Left lung (tissue), 10 donors: ENCODE results near the gene FAM107A. TPM values are rescaled to one million over a fixed set of nuclear protein-coding genes. Genes with fewer than 3 reads are reported as not detected.

Experiments
- ATAC-seq: fragments of 200-7000 bp; cut with Tn5 transposase; one replicate; pipeline ENCODE4 v1.9.1; 2020; ENCODE audit warnings: moderate library complexity
- DNase-seq, 4 donors: peaks; one replicate each; pipeline ENCODE4 v3.0.0-alpha.2; 2013 to 2020
- H3K27ac ChIP-seq, 2 donors: fragments of 200-600 bp; sonication (generic) in 1 of 2; one replicate each; pipeline versions ENCODE4 v1.5.0 to v1.8.0; 2020 to 2021
- H3K27me3 ChIP-seq, 2 donors: fragments of 200-600 bp; sonication (generic) in 1 of 2; one replicate each; pipeline versions ENCODE4 v1.5.0 to v1.8.0; 2020 to 2021
- H3K36me3 ChIP-seq, 2 donors: fragments of 200-600 bp; sonication (generic) in 1 of 2; one replicate each; pipeline versions ENCODE4 v1.5.0 to v1.8.0; 2020 to 2021
- H3K4me1 ChIP-seq, 2 donors: fragments of 200-600 bp; one replicate each; pipeline ENCODE4 v1.8.0; 2021
- H3K4me3 ChIP-seq, 2 donors: fragments of 200-600 bp; sonication (generic) in 1 of 2; one replicate each; pipeline versions ENCODE4 v1.5.0 to v1.8.0; 2020 to 2021; ENCODE audit warnings: mild to moderate bottlenecking in 1 of 2
- H3K9me3 ChIP-seq, 2 donors: fragments of 200-600 bp; sonication (generic) in 1 of 2; one replicate each; pipeline versions ENCODE4 v1.5.0 to v1.8.0; 2020 to 2021
- CTCF ChIP-seq, 2 donors: fragments of 200-600 bp; sonication (generic) in 1 of 2; IDR thresholded peaks; one replicate each; pipeline versions ENCODE4 v1.5.0 to v1.8.0; 2021; ENCODE audit warnings: antibody characterized with exemption in 2 of 2
- intact Hi-C, 2 donors: fragments of 100-400 bp; cut with DNase I; formaldehyde crosslinking; loops; one replicate each; pipeline versions ENCODE4 v1.11.2 to v1.14.2; 2022
- polyA plus RNA-seq, 6 donors: library from polyadenylated mRNA; unstranded; fragments of 120-200 nt; gene quantifications; one replicate each; pipeline ENCODE4 v1.2.1, GENCODE V29; 2013; ENCODE audit not compliant: insufficient read length in 6 of 6
- total RNA-seq, 2 donors: library from RNA; stranded (reverse); fragmentation: NEBNext Ultra II Directional; extraction: Animal tissue kit (Norgen Biotek cat#: 25700); gene quantifications; one replicate each; pipeline ENCODE4 v1.2.1, GENCODE V29; 2021
- donor health status: DM: no; HTN: yes; CAD: no.
- donor health status: DM: no; HTN: no; CAD: no.

FAM107A gene
- total and polyA plus RNA-seq, 8 donors = 0.69 to 46.5 (median 1.3) TPM

- intact Hi-C loops = no loop called here
- H3K27ac ChIP-seq = no peak overlapping the region
- H3K9me3 ChIP-seq = peaks cover 0 to 5% of the 10 kb centered on the region in 2 donors
- DNase-seq (no peak), ATAC-seq (no peak)
- no peak for TF ChIP-seq CTCF (IDR thresholded peaks at IDR 0.05)
- H3K27me3 ChIP-seq = no peaks in the 10 kb centered on the region
- no peaks in the 10 kb centered on the region for H3K4me1 ChIP-seq
- no peaks in the 10 kb centered on the region for H3K36me3 ChIP-seq
- H3K4me3 ChIP-seq = no peak overlapping the region
These were observed 22.0 kb downstream of the FAM107A start for GRCh38 chr3:58555203-58555602.

GRCh38 chr3:58553003-58553402, 24.2 kb downstream of the FAM107A start:
- DNase-seq (no peak), ATAC-seq (no peak)
- no peak for TF ChIP-seq CTCF (IDR thresholded peaks at IDR 0.05)
- H3K27me3 ChIP-seq = no peaks in the 10 kb centered on the region
- H3K4me3 ChIP-seq = no peak overlapping the region
- no peak overlapping the region for H3K27ac ChIP-seq
- no peaks in the 10 kb centered on the region for H3K36me3 ChIP-seq
- no peaks in the 10 kb centered on the region for H3K4me1 ChIP-seq
- intact Hi-C loops = no loop called here
- peaks cover 0 to 5% of the 10 kb centered on the region in 2 donors for H3K9me3 ChIP-seq

GRCh38 chr3:58551636-58552180, 25.5 kb downstream of the FAM107A start:
- Histone ChIP-seq H3K4me3 (no peak overlapping the region), H3K9me3 (peaks cover 0 to 5% of the 10 kb centered on the region in 2 donors), H3K27me3 (no peaks in the 10 kb centered on the region), H3K36me3 (no peaks in the 10 kb centered on the region), H3K4me1 (no peaks in the 10 kb centered on the region), H3K27ac (no peak overlapping the region)
- no peak for TF ChIP-seq CTCF (IDR thresholded peaks at IDR 0.05)
- DNase-seq (no peak), ATAC-seq (no peak)
- intact Hi-C loops = no loop called here

- H3K27ac ChIP-seq = no peak overlapping the region
- H3K4me1 ChIP-seq = no peaks in the 10 kb centered on the region
- DNase-seq (no peak), ATAC-seq (no peak)
- no peak for TF ChIP-seq CTCF (IDR thresholded peaks at IDR 0.05)
- H3K9me3 ChIP-seq = no peaks in the 10 kb centered on the region
- no peaks in the 10 kb centered on the region for H3K36me3 ChIP-seq
- no peaks in the 10 kb centered on the region for H3K27me3 ChIP-seq
- H3K4me3 ChIP-seq = no peak overlapping the region
- intact Hi-C loops = no loop called here
These were observed 32.6 kb downstream of the FAM107A start for GRCh38 chr3:58544541-58544940.

GRCh38 chr3:58540176-58540858, 36.9 kb downstream of the FAM107A start:
- H3K4me1 ChIP-seq = peaks cover 12 to 24% of the 10 kb centered on the region in 2 donors
- DNase-seq (no peak), ATAC-seq (no peak)
- H3K4me3 ChIP-seq = no peak overlapping the region
- H3K27ac ChIP-seq = no peak overlapping the region
- intact Hi-C loops = no loop called here
- TF ChIP-seq CTCF (IDR thresholded peaks at IDR 0.05) = no peak
- H3K27me3 ChIP-seq = no peaks in the 10 kb centered on the region
- H3K9me3 ChIP-seq = no peaks in the 10 kb centered on the region
- H3K36me3 ChIP-seq = no peaks in the 10 kb centered on the region
